NCI-H2227 (cell line): ENCODE measurements around the gene OSM.
"Not testable (repeated sequence)": the region's sequence is repeated elsewhere in the genome, so short reads cannot be mapped to it uniquely, and the experiment has no call there.

ENCODE experiments used
- DNase-seq: peaks from one replicate; lab custom pipeline; 2025; ENCODE audit not compliant: unreplicated experiment; lab: John Stamatoyannopoulos, UW

OSM gene

GRCh38 chr22:30230330-30230729, 36.3 kb downstream of the OSM start:
- no peak for DNase-seq

GRCh38 chr22:30228509-30229359, 37.9 kb downstream of the OSM start:
- DNase-seq = no peak

- DNase-seq = no peak
These were observed 39.0 kb downstream of the OSM start for GRCh38 chr22:30227438-30228228.

- DNase-seq = no peak
These were observed 40.3 kb downstream of the OSM start for GRCh38 chr22:30226192-30226832.

- DNase-seq = no peak
These were observed 41.3 kb downstream of the OSM start for GRCh38 chr22:30225220-30225927.

GRCh38 chr22:30224161-30224857, 42.3 kb downstream of the OSM start:
- DNase-seq = no peak

GRCh38 chr22:30223303-30223702, 43.3 kb downstream of the OSM start:
- DNase-seq = no peak

GRCh38 chr22:30222321-30222720, 44.3 kb downstream of the OSM start:
- no peak for DNase-seq

- DNase-seq = no peak
These were observed 45.3 kb downstream of the OSM start for GRCh38 chr22:30221121-30221992.

- DNase-seq = no peak
These were observed 46.2 kb downstream of the OSM start for GRCh38 chr22:30220338-30221012.

GRCh38 chr22:30219668-30220278, 46.9 kb downstream of the OSM start:
- no peak for DNase-seq

GRCh38 chr22:30219049-30219654, 47.5 kb downstream of the OSM start:
- no peak for DNase-seq

GRCh38 chr22:30217698-30218560, 48.7 kb downstream of the OSM start:
- no peak for DNase-seq

- no peak for DNase-seq
These were observed 49.9 kb downstream of the OSM start for GRCh38 chr22:30216710-30217109.

- DNase-seq = not testable (repeated sequence)
These were observed 50.4 kb downstream of the OSM start for GRCh38 chr22:30216272-30216671.

- DNase-seq = peak; percentile 10
These were observed 51.8 kb downstream of the OSM start for GRCh38 chr22:30214703-30215407.
